ENCODE results near the gene OR8B8.
A peak's percentile ranks its signal among the peaks of the same experiment; 100 is the strongest.
"Not testable (repeated sequence)": the region's sequence is repeated elsewhere in the genome, so short reads cannot be mapped to it uniquely, and the experiment has no call there.

The OR8B8 gene

GRCh38 chr11:124441519-124441918, 4.0 kb downstream of the OR8B8 start:
- DNase-seq (ENCODE audit: low spot score) = no peak

- no peak for DNase-seq (ENCODE audit: low spot score)
Observed at GRCh38 chr11:124441081-124441480, 4.4 kb downstream of the OR8B8 start.

GRCh38 chr11:124440608-124441007, 4.9 kb downstream of the OR8B8 start:
- DNase-seq (ENCODE audit: low spot score) = no peak

- no peak for DNase-seq (ENCODE audit: low spot score)
Observed at GRCh38 chr11:124434699-124435098, 10.8 kb downstream of the OR8B8 start.

GRCh38 chr11:124429599-124429998, 15.9 kb downstream of the OR8B8 start:
- no peak for DNase-seq (ENCODE audit: low spot score)

- DNase-seq (ENCODE audit: low spot score) = no peak
Observed at GRCh38 chr11:124424384-124424921, 21.0 kb downstream of the OR8B8 start, which contains the start of gene OR8B4. OR8B4 (minus strand) TSS chr11:124424871; CDS start chr11:124424871, 0 bp downstream.

GRCh38 chr11:124421043-124421442, 24.5 kb downstream of the OR8B8 start:
- no peak for DNase-seq (ENCODE audit: low spot score)

- peak; percentile 46 for DNase-seq (ENCODE audit: low spot score)
Observed at GRCh38 chr11:124415356-124415923, 30.1 kb downstream of the OR8B8 start.

- DNase-seq (ENCODE audit: low spot score) = no peak
Observed at GRCh38 chr11:124409906-124410305, 35.6 kb downstream of the OR8B8 start.

- DNase-seq (ENCODE audit: low spot score) = no peak
Observed at GRCh38 chr11:124405581-124405980, 39.9 kb downstream of the OR8B8 start.

- not testable (repeated sequence) for DNase-seq (ENCODE audit: low spot score)
Observed at GRCh38 chr11:124403186-124403585, 42.3 kb downstream of the OR8B8 start.

- DNase-seq (ENCODE audit: low spot score) = peak; percentile 43
Observed at GRCh38 chr11:124402326-124402922, 43.1 kb downstream of the OR8B8 start.

- no peak for DNase-seq (ENCODE audit: low spot score)
Observed at GRCh38 chr11:124398924-124399323, 46.6 kb downstream of the OR8B8 start, which contains the start of gene OR8B3. OR8B3 (minus strand) TSS chr11:124399024; CDS start chr11:124397351, 1,673 bp downstream.

- not testable (repeated sequence) for DNase-seq (ENCODE audit: low spot score)
Observed at GRCh38 chr11:124396847-124397246, 48.6 kb downstream of the OR8B8 start.

GRCh38 chr11:124394408-124394807, 51.1 kb downstream of the OR8B8 start:
- DNase-seq (ENCODE audit: low spot score) = no peak

Measured in COLO829 (cell line).